IPS-18a (cell line): ENCODE results near the gene OTOF.

Source experiments
- H3K27ac ChIP-seq: one replicate; pipeline ENCODE4 v1.5.1; 2013; ENCODE audit warnings: low read length
- H3K27me3 ChIP-seq: one replicate; pipeline ENCODE4 v1.6.1; 2013; ENCODE audit warnings: mild to moderate bottlenecking, low read length; ENCODE audit not compliant: control insufficient read depth, insufficient read depth
- H3K36me3 ChIP-seq: one replicate; pipeline ENCODE4 v1.6.1; 2013; ENCODE audit warnings: low read depth, low read length; ENCODE audit not compliant: control insufficient read depth
- H3K4me1 ChIP-seq: one replicate; pipeline ENCODE4 v1.6.1; 2013; ENCODE audit warnings: low read depth, low read length; ENCODE audit not compliant: control insufficient read depth
- H3K4me3 ChIP-seq: one replicate; pipeline ENCODE4 v1.5.1; 2013; ENCODE audit warnings: low read length
- H3K9ac ChIP-seq: one replicate; pipeline ENCODE4 v1.6.1; 2013; ENCODE audit warnings: mild to moderate bottlenecking, low read length, moderate library complexity
- H3K9me3 ChIP-seq: one replicate; pipeline ENCODE4 v1.6.1; 2013; ENCODE audit warnings: low read depth, low read length; ENCODE audit not compliant: control insufficient read depth

OTOF gene

DNA sequence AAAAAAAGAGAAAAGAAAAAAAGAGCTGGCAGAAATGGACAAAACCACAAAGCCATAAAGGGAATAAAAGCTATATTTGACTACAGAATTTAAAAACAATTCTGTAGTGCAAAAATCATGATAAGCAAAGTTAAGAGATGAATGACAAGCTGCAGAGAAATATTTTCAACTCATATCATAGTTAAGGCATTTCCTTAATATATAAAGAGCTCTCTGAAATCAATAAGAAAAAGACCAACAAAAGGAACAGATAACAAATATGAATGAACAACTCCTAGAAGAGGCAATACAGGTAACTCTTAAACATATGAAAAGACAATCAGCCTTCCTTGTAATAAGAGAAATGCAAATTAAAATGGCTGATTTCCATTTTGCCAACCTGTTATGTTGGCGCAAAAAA lies 26.2 kb downstream of the OTOF start:
- Histone ChIP-seq H3K4me1 (no peaks in the 10 kb centered on the region), H3K4me3 (no peak overlapping the region), H3K9ac (no peak overlapping the region)

DNA sequence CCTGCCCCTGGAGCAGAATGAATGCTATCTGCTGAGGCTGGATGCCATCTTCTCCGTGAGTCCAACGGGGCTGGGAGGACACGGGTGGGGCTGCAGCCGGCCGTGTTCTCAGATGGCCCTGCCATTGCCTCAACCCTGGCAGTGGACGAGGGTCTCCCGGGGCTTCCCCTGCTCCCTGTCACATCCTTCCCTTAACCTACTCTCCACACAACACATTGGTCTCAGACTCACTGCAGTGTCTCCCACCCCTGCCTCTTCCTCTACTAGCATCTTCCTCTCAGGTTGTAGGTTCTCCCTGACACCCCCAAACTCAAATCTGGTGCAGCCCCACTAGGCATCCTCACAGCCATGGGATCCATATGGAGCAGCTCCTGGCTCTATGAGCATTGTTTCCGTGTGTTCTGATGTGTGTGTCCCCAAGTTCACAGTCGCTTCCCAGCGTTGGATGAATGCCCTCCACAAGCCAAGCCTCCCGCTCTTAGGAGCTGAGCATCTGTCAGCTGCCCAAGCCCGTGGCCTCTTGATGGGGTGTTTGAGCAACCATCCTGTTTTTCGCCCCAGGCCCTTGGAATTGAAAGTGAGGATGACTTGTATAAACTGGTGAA lies 27.8 kb downstream of the OTOF start:
- H3K27ac ChIP-seq, result no peak overlapping the region
- H3K9me3 ChIP-seq, result no peaks in the 10 kb centered on the region
- no peaks in the 10 kb centered on the region for H3K36me3 ChIP-seq
- H3K4me3 ChIP-seq, result no peak overlapping the region
- H3K9ac ChIP-seq, result no peak overlapping the region
- no peaks in the 10 kb centered on the region for H3K4me1 ChIP-seq
- no peaks in the 10 kb centered on the region for H3K27me3 ChIP-seq

More for the DNA sequence above, 26.2 kb downstream of the OTOF start:
- H3K27me3 ChIP-seq, result no peaks in the 10 kb centered on the region
- no peak overlapping the region for H3K27ac ChIP-seq
- H3K36me3 ChIP-seq, result no peaks in the 10 kb centered on the region
- no peaks in the 10 kb centered on the region for H3K9me3 ChIP-seq

DNA sequence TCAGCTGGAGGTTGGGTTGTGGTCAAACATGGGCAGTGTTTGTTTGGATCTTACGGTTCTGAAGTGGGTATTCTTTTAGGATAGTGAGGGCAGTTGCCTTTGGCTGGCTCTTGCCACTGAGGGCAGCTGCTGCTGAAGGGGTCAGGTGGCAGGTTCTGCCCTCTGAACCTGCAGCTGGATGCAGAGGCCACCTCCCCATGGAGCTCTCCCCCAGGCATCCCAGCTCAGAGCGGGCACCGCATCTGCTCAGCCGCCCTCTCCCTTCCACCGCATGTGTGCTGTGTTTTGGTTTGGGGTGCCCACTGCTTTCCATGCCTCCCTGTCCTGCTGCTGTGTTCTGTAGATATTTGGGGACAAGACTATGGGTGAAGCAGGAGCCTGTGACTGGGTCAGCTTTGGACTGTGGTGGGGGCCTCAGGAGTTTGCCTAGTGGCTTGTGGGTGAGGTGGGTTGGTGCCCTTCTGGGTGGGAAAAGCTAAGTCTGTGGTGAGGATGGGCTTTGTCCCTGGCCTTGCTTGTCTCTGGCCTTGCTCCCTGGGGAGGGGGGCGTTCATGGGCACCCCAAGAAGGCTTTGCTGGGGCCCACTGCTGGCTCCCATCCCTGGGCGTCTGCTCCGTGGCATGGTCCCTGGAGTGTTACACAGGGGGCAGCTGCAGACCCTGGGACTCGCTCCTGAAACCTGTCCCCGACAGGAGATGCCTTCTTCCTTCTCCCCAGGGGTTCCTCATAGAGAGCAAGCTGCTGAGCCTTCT lies 28.5 kb downstream of the OTOF start:
- no peaks in the 10 kb centered on the region for H3K27me3 ChIP-seq
- H3K4me3 ChIP-seq, result no peak overlapping the region
- no peak overlapping the region for H3K9ac ChIP-seq
- H3K9me3 ChIP-seq, result no peaks in the 10 kb centered on the region
- H3K4me1 ChIP-seq, result no peaks in the 10 kb centered on the region
- H3K36me3 ChIP-seq, result no peaks in the 10 kb centered on the region
- H3K27ac ChIP-seq, result no peak overlapping the region

DNA sequence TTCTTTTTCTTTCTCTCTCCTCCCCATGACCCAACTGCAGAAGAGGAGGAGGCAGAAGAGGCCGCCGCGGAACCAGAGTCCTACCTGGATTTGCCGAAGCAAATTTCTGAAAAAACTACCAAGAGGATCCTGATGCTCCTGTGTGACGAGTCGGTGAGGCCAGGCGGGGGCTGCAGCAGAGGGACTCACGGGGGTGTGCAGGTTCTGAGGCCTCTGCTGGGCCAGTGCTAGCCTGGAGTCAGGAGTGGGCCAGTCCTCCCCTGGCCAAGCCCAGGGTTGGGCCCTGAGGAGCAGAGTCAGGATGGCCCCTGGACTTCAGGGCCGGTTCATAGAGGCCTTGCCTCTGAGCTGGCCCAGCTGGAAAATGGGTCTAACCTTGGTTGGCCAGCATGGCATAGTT lies 29.3 kb downstream of the OTOF start:
- no peak overlapping the region for H3K4me3 ChIP-seq
- H3K9me3 ChIP-seq, result no peaks in the 10 kb centered on the region
- no peak overlapping the region for H3K9ac ChIP-seq
- no peaks in the 10 kb centered on the region for H3K4me1 ChIP-seq
- H3K27me3 ChIP-seq, result no peaks in the 10 kb centered on the region
- H3K36me3 ChIP-seq, result no peaks in the 10 kb centered on the region
- H3K27ac ChIP-seq, result no peak overlapping the region

DNA sequence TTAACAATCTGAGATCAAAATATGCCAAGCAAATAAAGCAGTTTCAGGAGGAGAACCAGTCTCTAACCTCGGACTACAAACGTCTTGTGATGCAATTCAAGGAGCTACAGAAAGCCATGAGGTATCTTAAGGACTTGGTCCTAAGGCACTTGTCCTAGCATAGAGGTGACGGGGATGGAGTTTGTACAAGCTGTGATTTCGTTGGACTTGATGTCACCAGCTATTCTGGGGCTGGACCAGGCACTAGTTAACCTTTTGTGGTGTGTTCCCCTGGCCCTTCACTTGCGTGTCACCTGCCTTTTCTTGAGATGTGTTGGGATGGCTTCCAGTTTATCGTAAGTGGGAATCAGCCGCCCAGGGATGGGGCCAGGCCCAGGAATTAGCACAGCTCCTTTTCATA lies 33.7 kb downstream of the OTOF start:
- no peak overlapping the region for H3K27ac ChIP-seq

DNA sequence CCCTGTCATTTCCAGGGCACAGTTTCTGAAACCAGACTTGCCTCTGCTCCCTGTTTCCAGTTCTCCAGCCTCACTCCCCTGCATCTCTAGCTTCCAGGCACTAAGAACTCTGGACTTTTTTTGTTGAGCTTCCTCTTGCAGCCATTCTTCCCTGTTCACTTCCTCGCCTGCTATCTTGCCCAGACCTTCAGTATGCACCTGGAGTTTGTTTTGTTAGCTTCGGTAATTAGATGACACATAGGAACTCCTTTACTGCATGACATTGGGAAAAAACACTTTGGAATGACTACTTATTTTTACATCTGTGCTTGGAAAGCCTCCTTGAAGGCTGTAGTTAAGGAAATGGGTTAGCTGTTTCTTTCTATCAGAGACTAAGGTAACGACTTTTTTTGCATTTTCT lies 35.2 kb downstream of the OTOF start:
- Histone ChIP-seq H3K27ac (no peak overlapping the region), H3K9me3 (no peaks in the 10 kb centered on the region), H3K4me1 (no peaks in the 10 kb centered on the region), H3K4me3 (no peak overlapping the region), H3K27me3 (no peaks in the 10 kb centered on the region), H3K36me3 (no peaks in the 10 kb centered on the region), H3K9ac (no peak overlapping the region)

More for the DNA sequence above, 33.7 kb downstream of the OTOF start:
- Histone ChIP-seq H3K27me3 (no peaks in the 10 kb centered on the region), H3K9me3 (no peaks in the 10 kb centered on the region), H3K9ac (no peak overlapping the region), H3K4me3 (no peak overlapping the region), H3K36me3 (no peaks in the 10 kb centered on the region), H3K4me1 (no peaks in the 10 kb centered on the region)

DNA sequence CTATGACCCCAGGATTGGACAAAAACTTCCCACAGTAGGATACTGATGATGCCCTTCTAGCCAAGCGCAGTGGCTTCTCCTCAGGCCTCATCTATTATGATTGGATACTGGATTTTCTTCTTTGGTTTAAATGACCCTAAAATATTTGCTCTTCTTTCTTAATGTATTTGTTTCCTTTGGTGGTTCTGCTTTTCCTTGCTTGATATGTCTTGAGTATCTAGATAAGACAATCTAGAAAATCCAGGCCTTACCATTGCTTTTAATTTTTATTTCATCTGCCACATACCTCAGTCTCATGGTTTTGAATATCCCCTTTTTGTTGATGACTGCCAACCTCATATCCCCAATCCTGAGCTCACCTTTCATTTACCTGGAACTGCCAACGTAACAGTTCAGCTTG lies 35.6 kb downstream of the OTOF start:
- no peaks in the 10 kb centered on the region for H3K9me3 ChIP-seq
- H3K4me1 ChIP-seq, result no peaks in the 10 kb centered on the region
- H3K36me3 ChIP-seq, result no peaks in the 10 kb centered on the region
- no peaks in the 10 kb centered on the region for H3K27me3 ChIP-seq
- H3K4me3 ChIP-seq, result no peak overlapping the region
- H3K27ac ChIP-seq, result no peak overlapping the region
- no peak overlapping the region for H3K9ac ChIP-seq

DNA sequence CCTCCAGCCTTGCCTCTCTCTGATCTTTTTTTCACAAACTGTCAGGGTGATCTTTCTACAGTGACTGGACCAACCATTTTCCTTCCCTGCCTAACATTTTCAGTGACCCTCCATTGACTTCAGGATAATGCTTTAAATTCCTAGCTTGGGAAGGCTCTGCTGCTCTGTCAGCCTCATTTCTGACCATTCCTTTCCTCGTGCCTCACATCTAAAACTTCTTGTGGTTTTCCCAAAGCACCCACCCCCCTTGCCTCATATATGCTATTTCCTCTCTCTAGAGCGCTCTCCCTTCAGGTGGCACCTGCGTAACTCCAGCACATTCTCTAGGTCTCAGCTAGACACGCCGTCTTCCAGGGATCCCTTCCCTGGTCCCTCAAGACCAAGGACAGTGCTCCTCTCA lies 39.0 kb downstream of the OTOF start:
- Histone ChIP-seq H3K9ac (no peak overlapping the region), H3K36me3 (no peaks in the 10 kb centered on the region), H3K9me3 (no peaks in the 10 kb centered on the region), H3K27ac (no peak overlapping the region), H3K4me3 (no peak overlapping the region), H3K4me1 (no peaks in the 10 kb centered on the region), H3K27me3 (no peaks in the 10 kb centered on the region)

DNA sequence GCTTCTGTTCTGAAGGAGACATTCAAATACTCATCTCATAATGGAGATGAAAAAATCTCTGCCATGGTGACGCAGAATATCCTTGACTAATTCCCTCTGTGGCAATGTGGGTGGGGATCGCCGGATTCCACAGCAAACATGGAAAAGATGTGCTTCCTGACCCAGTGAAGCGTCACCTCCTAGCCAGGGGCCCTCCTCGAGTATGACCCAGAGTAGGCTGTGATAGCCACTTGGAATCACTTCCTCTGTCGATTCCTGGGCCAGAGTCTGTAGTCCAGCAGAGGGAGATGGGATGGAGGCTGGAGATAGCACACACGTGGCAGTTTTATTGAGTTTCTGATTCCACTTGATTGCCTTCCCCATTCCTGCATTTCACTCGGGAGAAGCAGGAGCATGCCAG lies 39.4 kb downstream of the OTOF start:
- Histone ChIP-seq H3K9me3 (no peaks in the 10 kb centered on the region), H3K36me3 (no peaks in the 10 kb centered on the region), H3K4me3 (no peak overlapping the region), H3K27me3 (no peaks in the 10 kb centered on the region), H3K9ac (no peak overlapping the region), H3K4me1 (no peaks in the 10 kb centered on the region), H3K27ac (no peak overlapping the region)

DNA sequence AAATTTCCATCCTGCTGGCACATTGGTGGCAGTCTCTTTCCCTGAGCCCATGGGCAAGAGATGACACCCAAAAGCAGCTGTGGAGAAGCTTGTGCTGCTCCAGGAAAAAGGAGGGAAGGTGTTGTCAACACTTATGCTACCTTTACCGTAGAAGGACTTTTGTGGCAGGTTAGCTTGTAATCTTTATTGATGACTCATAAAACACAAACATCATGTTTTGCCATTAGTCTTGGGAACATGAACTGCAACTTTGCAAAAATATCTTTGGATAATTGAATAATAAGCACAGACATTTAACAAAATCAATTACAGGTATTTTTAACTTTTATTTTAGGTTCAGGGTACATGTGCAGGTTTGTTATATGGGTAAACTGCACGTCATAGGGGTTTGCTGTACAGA lies 42.8 kb downstream of the OTOF start:
- no peak overlapping the region for H3K27ac ChIP-seq
- no peak overlapping the region for H3K9ac ChIP-seq
- no peaks in the 10 kb centered on the region for H3K9me3 ChIP-seq
- no peaks in the 10 kb centered on the region for H3K36me3 ChIP-seq
- no peaks in the 10 kb centered on the region for H3K27me3 ChIP-seq
- H3K4me1 ChIP-seq, result no peaks in the 10 kb centered on the region
- no peak overlapping the region for H3K4me3 ChIP-seq

DNA sequence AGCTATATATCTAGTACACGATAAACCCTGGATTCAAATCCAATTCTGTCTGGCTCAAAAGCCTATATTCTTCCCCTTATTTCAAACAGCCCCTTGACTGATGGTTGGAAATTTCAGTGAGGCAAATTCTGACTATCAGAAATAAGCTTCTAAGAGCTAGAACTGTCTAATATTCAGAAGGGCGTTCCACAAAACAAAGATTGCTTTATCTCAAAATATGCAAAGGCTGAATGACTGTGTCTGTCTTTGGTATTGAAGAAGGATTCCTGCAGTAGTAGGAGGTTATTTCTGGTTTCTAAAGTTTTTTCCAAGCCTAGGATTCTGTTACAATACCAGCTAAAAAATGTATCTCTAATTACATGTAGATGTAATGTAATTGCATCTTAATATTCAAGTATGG lies 45.1 kb downstream of the OTOF start:
- H3K9ac ChIP-seq, result no peak overlapping the region
- H3K27ac ChIP-seq, result no peak overlapping the region
- H3K4me1 ChIP-seq, result no peaks in the 10 kb centered on the region
- no peaks in the 10 kb centered on the region for H3K27me3 ChIP-seq
- H3K36me3 ChIP-seq, result no peaks in the 10 kb centered on the region
- no peaks in the 10 kb centered on the region for H3K9me3 ChIP-seq
- H3K4me3 ChIP-seq, result no peak overlapping the region

DNA sequence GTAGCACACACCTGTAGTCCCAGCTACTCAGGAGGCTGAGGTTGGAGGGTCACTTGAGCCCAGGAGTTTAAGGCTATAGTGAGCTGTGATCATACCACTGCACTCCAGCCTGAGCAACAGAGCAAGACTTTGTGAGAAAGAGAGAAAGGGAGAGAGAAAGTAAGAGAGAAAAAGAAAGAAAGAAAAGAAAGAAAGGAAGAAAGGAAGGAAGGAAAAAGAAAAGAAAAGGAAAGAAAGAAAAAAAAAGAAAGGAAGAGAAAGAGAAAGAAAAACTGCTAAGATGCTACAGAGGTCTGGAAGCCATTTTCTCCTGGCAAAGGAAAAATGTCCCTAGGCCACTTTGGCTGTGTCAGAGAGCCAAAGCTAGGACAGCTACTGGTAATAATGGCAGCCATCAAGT lies 45.6 kb downstream of the OTOF start:
- no peak overlapping the region for H3K27ac ChIP-seq

More for the DNA sequence above, 45.6 kb downstream of the OTOF start:
- H3K4me3 ChIP-seq, result no peak overlapping the region
- no peaks in the 10 kb centered on the region for H3K36me3 ChIP-seq
- no peaks in the 10 kb centered on the region for H3K9me3 ChIP-seq
- no peak overlapping the region for H3K9ac ChIP-seq
- H3K27me3 ChIP-seq, result no peaks in the 10 kb centered on the region
- H3K4me1 ChIP-seq, result no peaks in the 10 kb centered on the region
